Bronchial epithelial cell (primary cell): Measurements from ENCODE around the gene PRKCE. TPM values are rescaled to one million over a fixed set of nuclear protein-coding genes. Genes with fewer than 3 reads are reported as not detected.

Source experiments
- DNase-seq: peaks from one replicate; pipeline ENCODE4 v3.0.0-alpha.2; 2010; ENCODE audit warnings: low read depth
- FAIRE-seq: peaks from 2 replicates; lab custom pipeline; 2011; peaks lifted over from hg19 to GRCh38; lab: Jason Lieb, UNC
- H3K27me3 ChIP-seq: 2 replicates; pipeline ENCODE4 v1.5.1; 2011; ENCODE audit warnings: low read length; ENCODE audit not compliant: control insufficient read depth, insufficient read depth
- H3K36me3 ChIP-seq: 2 replicates; pipeline ENCODE4 v1.5.1; 2011; ENCODE audit warnings: low read length; ENCODE audit not compliant: control insufficient read depth, insufficient read depth
- H3K4me3 ChIP-seq: 2 replicates; pipeline ENCODE4 v1.5.1; 2011; ENCODE audit warnings: mild to moderate bottlenecking, low read depth, low read length, control low read depth
- CTCF ChIP-seq: IDR thresholded peaks from 2 replicates; pipeline ENCODE4 v1.5.1; 2011; ENCODE audit warnings: mild to moderate bottlenecking, moderate library complexity, low read length, control low read depth, inconsistent platforms; ENCODE audit not compliant: insufficient read depth, severe bottlenecking
- total RNA-seq: library from RNA; depleted of rRNA; stranded (reverse); fragments of >200 nt; gene quantifications from 2 replicates; pipeline ENCODE4 v1.2.1, GENCODE V29; 2014

The PRKCE gene
- total RNA-seq, 1 donor from 2014 or later: 6.3 TPM

DNA sequence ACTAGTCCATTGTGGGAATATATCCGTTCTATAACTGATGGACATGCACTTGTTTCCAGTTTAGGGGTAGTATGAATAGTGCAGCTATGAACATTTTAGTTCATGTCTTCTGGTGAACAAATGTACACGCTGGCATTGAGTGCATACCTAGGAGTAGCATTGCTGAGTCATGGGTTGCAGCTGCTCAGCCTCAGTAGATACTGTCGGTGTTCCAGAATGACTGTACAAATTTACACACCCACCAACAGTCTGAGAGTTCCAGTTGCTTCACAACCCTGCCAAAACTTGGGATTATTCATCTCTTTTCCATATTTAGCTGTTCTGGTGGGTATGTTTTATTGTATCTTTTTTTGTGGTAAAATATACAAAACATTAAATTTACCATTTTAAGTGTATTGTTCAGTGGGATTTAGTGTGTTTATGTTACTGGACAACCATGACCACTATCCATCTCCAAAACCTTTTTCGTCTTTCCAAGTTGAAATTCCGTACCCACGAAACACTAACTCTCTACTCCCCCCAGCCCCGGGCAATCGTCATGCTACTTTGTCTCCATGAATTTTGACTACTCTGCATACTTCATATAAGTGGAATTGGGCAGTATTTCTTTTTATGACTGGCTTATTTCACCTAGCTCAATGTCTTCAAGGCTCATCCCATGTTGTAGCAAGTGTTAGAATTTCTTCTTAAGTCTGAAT, 281.0 kb downstream of the PRKCE start:
- FAIRE-seq: no peak
- no peaks in the 10 kb centered on the region for H3K27me3 ChIP-seq
- no peak overlapping the region for H3K4me3 ChIP-seq
- peak; percentile 73 for DNase-seq
- H3K36me3 ChIP-seq: no peaks in the 10 kb centered on the region
- TF ChIP-seq CTCF: no peak

DNA sequence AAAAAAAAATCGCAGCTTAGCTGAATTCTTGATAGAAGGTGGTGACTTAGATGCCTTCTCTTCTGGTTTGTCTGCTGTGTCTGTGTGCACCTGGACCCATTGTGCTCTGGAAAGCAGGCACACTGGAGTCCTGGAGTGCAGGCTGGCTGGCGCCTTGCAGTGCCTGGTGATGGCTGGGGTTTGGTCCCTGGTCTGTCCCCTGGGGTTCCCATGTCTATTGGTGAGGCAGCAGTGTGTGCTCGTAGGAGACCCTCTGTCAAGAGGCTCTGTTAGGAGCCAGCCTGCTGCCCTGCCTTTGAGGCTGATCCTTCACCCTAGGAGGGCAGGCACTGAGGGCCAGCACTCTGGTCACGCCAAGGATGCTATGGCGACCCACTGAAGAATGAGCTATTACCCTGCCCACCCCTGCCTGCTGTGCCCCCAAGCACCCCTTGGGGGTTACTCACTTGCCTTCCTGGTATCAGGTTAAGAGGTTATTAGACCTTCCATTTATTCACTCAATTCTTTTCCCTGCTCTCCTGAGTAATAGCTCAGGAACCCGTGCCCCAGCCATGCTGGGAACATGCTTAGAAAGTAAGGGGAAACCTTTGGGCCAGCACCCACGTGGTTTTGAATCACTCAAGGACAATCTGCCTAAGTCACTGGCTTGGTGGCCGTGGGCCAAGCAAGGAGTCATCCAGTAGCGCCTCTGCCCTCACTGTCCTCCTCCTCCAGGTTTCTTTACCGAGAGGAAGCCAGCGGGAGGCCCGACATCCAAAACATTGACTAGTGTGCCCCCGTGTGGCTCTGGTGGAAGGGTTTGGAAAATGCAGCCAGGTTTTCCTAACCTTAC, 284.5 kb downstream of the PRKCE start:
- Histone ChIP-seq H3K4me3 (no peak overlapping the region), H3K27me3 (no peaks in the 10 kb centered on the region), H3K36me3 (no peaks in the 10 kb centered on the region)
- no peak for FAIRE-seq
- peak; percentile 79 for TF ChIP-seq CTCF
- peak; percentile 98 for DNase-seq

GRCh38 chr2:45936623-45936979, 285.1 kb downstream of the PRKCE start:
- FAIRE-seq: no peak
- H3K4me3 ChIP-seq: no peak overlapping the region
- TF ChIP-seq CTCF: no peak

GRCh38 chr2:45937990-45938389, 286.5 kb downstream of the PRKCE start:
- Histone ChIP-seq H3K27me3 (no peaks in the 10 kb centered on the region), H3K36me3 (no peaks in the 10 kb centered on the region), H3K4me3 (no peak overlapping the region)
- no peak for TF ChIP-seq CTCF
- FAIRE-seq: no peak
- no peak for DNase-seq

More at GRCh38 chr2:45936623-45936979, 285.1 kb downstream of the PRKCE start:
- DNase-seq: no peak
- Histone ChIP-seq H3K36me3 (no peaks in the 10 kb centered on the region), H3K27me3 (no peaks in the 10 kb centered on the region)

DNA sequence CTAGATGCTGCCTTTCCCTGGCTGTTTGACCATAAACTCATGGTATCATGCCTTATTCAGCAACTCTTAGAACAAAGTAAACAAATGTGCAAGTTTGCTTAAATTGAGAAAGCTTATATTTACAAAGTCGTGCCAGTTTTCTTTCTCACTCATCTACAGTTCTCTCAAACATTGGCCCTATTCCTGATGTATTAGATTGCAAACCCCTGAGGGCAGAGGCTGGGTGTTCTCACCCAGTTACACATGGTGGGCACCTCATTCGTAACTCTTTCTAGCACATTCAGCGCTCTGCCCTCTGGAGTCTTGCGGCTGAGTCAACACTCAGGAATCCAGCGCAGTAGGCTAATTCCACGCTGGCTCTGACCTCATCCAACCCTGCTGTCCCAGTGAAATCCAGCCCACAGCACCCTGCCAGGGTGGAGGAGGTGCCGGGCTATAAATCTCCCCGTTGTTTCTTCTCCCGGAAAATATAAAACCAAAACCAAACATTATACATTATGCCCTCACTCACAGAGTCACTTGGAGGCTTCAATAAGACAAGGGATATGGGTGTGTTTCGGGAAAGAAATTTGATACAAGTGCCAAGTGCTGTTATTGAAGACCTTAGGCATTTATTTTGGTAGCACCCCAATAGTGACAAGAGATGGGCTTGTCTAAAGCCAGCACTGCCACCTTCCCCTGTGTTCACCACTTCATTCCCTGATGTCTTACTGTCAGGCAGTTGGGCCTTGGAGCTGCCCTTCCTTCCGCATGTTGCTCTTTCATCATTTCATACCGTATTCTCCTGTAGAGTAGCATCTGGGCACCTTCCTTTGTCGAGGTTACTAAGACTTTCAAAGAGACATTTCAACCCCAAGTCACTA, 287.4 kb downstream of the PRKCE start:
- TF ChIP-seq CTCF: no peak
- Histone ChIP-seq H3K36me3 (no peaks in the 10 kb centered on the region), H3K27me3 (no peaks in the 10 kb centered on the region), H3K4me3 (no peak overlapping the region)
- peak; percentile 99 for DNase-seq
- FAIRE-seq: no peak
